Activated CD4-positive, CD25-positive, alpha-beta regulatory T cell (primary cell): ENCODE data around the gene CACNA1D.
"Not testable (repeated sequence)": the region's sequence is repeated elsewhere in the genome, so short reads cannot be mapped to it uniquely, and the experiment has no call there.

Experiments used
- DNase-seq, 4 experiments: peaks; one replicate each; lab custom pipeline; 2025; lab: John Stamatoyannopoulos, UW

CACNA1D gene

DNA sequence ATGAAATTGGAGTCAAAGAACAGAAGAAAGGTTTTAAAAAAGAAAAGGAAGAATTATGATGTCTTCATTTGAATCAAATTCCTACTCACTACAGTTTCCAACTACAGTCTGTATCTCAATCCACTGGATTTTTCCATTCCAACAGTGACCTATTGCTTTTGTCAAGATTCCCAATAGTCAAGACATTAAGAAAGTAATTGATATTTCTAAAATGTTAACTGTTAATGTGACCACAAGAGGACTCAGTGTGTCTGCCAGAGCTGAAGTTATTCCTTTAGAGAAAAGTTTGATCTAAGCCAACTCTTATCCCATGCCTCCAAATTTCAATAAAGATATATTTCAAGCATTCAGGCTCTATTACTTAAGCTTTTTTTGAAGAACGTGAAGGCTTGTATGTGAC is 163.2 kb downstream of the CACNA1D start:
- no peak for DNase-seq

GRCh38 chr3:53658613-53659193 is 164.3 kb downstream of the CACNA1D start:
- no peak for DNase-seq

GRCh38 chr3:53659996-53660395 is 165.6 kb downstream of the CACNA1D start:
- no peak for DNase-seq

- DNase-seq: no peak
Measured at GRCh38 chr3:53661480-53661879, 167.1 kb downstream of the CACNA1D start.

GRCh38 chr3:53664812-53665211 is 170.4 kb downstream of the CACNA1D start:
- DNase-seq: not testable (repeated sequence)

GRCh38 chr3:53665608-53666425 is 171.4 kb downstream of the CACNA1D start:
- no peak for DNase-seq

- DNase-seq: no peak
Measured at GRCh38 chr3:53668872-53669271, 174.5 kb downstream of the CACNA1D start.

DNA sequence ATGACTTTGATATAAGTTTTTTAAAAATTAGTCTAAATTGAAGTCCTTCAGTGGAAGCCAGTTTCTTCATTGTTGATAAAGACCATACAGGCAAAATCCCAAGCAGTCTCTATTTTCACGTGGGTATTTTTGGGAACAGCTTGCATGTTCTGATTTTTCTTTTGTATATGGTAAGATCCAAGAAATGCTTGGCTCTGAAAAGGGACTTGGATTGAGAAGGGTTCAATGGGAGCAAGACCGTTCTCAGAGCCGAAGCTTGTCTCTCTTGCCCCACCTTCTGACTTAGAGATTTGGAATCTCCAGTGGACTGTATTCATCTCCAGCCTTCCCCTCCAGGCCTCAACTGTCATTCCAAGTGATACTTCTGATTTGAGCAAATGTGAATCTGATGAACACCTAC is 176.3 kb downstream of the CACNA1D start:
- no peak for DNase-seq

GRCh38 chr3:53671192-53671960 is 177.0 kb downstream of the CACNA1D start:
- DNase-seq: no peak

DNA sequence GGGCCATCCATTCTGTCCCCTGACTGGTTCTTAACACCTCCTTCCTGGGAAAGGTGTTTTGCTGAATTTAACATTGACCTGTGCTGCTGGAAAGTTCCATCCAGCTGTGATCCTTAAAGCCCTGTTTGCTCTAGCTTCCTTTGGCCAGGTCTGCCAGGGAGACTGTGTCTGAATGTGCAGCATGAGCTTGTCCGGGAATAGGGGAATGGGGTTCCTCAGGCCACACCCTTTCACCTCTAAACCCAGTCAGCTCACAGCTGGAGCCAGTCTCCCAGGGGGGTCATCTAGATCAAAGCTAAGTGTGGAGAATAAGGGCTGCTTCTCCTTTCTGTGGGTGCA is 177.5 kb downstream of the CACNA1D start:
- no peak for DNase-seq

GRCh38 chr3:53672981-53673380 is 178.6 kb downstream of the CACNA1D start:
- no peak for DNase-seq

GRCh38 chr3:53673722-53674350 is 179.4 kb downstream of the CACNA1D start:
- DNase-seq: no peak

GRCh38 chr3:53674582-53674981 is 180.2 kb downstream of the CACNA1D start:
- DNase-seq: no peak

GRCh38 chr3:53675022-53675697 is 180.7 kb downstream of the CACNA1D start:
- DNase-seq: no peak

- no peak for DNase-seq
Measured at GRCh38 chr3:53675942-53676341, 181.5 kb downstream of the CACNA1D start.

GRCh38 chr3:53677413-53677812 is 183.0 kb downstream of the CACNA1D start:
- no peak for DNase-seq

GRCh38 chr3:53680028-53680427 is 185.6 kb downstream of the CACNA1D start:
- DNase-seq: no peak

DNA sequence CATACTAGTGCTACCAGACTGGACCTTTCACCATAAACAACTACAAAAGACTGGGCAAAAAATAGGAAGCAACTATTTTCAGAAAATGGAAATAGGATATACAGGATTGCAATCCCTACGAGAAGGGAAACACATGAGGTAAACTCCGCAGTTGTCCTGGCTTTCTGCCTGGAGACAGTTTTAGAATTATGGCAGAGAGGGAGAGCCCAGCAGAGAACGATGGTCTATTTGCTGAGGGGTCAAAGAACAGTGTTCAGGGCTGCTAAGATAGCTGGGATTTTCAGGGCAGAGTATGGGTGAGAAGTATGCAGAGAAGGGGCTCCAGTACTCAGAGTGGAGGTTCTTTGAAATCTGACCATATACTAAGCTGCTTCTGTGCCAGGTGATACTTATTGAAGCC is 188.4 kb downstream of the CACNA1D start:
- DNase-seq: no peak

DNA sequence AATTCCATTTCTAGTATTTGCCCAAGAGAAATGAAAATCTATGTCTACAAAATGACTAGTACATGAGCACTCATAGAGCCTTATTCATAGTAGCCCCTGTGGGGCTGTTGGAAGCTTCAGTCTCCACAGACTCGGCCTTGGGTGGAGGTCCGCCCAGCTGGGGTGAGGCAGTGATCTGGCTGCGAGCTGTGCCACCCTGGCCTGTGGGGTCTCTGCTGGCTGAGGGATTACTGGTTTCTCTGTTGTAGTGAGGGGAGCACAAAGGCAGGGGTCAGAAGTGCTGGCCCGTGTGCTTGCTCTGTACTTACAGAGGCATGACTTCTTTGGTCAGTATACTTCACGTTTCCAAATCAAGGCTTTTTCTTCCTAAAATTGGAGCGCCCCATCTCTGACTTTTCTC is 193.7 kb downstream of the CACNA1D start:
- no peak for DNase-seq

- no peak for DNase-seq
Measured at GRCh38 chr3:53688989-53689388, 194.6 kb downstream of the CACNA1D start.

GRCh38 chr3:53689681-53690080 is 195.3 kb downstream of the CACNA1D start:
- no peak for DNase-seq

DNA sequence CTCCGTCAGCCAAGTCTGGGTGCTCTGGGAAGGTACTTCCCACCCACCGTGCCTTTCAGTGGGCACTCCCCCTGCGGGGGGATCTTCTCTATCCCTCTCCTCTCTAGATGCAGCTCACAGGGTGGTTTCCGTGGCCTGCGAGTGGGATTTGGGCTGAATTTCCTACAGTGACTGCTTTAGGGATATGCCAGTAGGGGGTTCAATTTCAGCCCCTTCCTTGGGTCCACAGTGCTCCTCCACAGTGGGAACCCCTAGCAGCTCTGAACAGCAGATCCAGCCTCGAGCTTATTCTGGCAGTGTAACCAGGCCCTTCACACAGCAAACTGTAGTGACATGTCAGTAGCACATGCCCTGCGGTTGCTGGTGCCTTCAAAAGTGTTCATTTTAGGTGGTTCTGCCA is 196.1 kb downstream of the CACNA1D start:
- no peak for DNase-seq
